Spleen (tissue), 7 donors: ENCODE results near the gene BNIPL.

Experiments
- CTCF ChIP-seq, 11 experiments: fragments of 200-600 bp in 7 of 11; fragments of 450-650 bp in 4 of 11; sonication (generic) in 4 of 11; IDR thresholded peaks in 8 of 11; conservative IDR thresholded peaks in 3 of 11; 1 replicate in 7 of 11; 2 replicates in 4 of 11; pipeline versions ENCODE4 v1.4.0 to v1.8.0; 2016 to 2021; ENCODE audit warnings: antibody characterized with exemption in 11 of 11, inconsistent platforms in 4 of 11, mild to moderate bottlenecking in 1 of 11
- POLR2A ChIP-seq, 3 donors: fragments of 450-650 bp; IDR thresholded peaks; one replicate each; pipeline ENCODE4 v1.5.1; 2017; ENCODE audit warnings: antibody characterized with exemption in 3 of 3, mild to moderate bottlenecking in 1 of 3
- POLR2AphosphoS5 ChIP-seq, 3 donors: sonication (generic); formaldehyde crosslinking; IDR thresholded peaks; one replicate each; pipeline ENCODE4 v1.5.1; 2017; ENCODE audit warnings: antibody characterized with exemption in 3 of 3
- donor health status: DM: no; HTN: no; CAD: no; lungs with moderate emphysema.
- donor health status: DM: no; HTN: no; CAD: no.
- donor health status: DM: no; HTN: no; CAD: no.

- TF ChIP-seq CTCF (IDR thresholded peaks at IDR 0.05 in 8 of 11, conservative IDR thresholded peaks at IDR 0.05 in 3 of 11) (no peak), POLR2AphosphoS5 (IDR thresholded peaks at IDR 0.05) (no peak), POLR2A (IDR thresholded peaks at IDR 0.05) (no peak)
Measured at GRCh38 chr1:151007853-151008243, 28.5 kb upstream of the BNIPL start.
